HCT116 (cell line): ENCODE measurements around the gene SH3RF2.

ENCODE experiments used
- CTCF ChIP-seq, 3 experiments: fragments of 200-600 bp in 1 of 3; sonication (generic) in 1 of 3; IDR thresholded peaks in 2 of 3; conservative IDR thresholded peaks in 1 of 3; 2 replicates each; pipeline ENCODE4 v1.5.1; 2012 to 2017; ENCODE audit warnings: low read depth in 2 of 3, low read length in 2 of 3, antibody characterized with exemption in 1 of 3, borderline replicate concordance in 1 of 3, control low read depth in 1 of 3, mild to moderate bottlenecking in 1 of 3, mixed read lengths in 1 of 3, mixed run types in 1 of 3, moderate library complexity in 1 of 3; ENCODE audit not compliant: insufficient read depth in 1 of 3
- EZH2 ChIP-seq: fragments of 200-600 bp; sonication (generic); IDR thresholded peaks from 2 replicates; pipeline ENCODE4 v1.6.1; 2017; ENCODE audit warnings: antibody characterized with exemption, mixed run types
- EZH2phosphoT487 ChIP-seq: fragments of 200-600 bp; IDR thresholded peaks from 2 replicates; pipeline ENCODE4 v1.6.1; 2018; ENCODE audit warnings: antibody characterized with exemption, borderline replicate concordance
- MAX ChIP-seq: IDR thresholded peaks from 2 replicates; pipeline ENCODE4 v1.6.1; 2012
- POLR2A ChIP-seq: IDR thresholded peaks from 2 replicates; pipeline ENCODE4 v1.7.0; 2011; ENCODE audit warnings: borderline replicate concordance; ENCODE audit not compliant: insufficient read depth, insufficient read length; ENCODE audit errors: extremely low read depth
- RAD21 ChIP-seq: IDR thresholded peaks from 2 replicates; pipeline ENCODE4 v1.6.1; 2012; ENCODE audit warnings: low read depth, mild to moderate bottlenecking
- REST ChIP-seq: IDR thresholded peaks from 2 replicates; pipeline ENCODE4 v1.6.1; 2012; ENCODE audit warnings: low read depth
- SRF ChIP-seq: IDR thresholded peaks from 2 replicates; pipeline ENCODE4 v1.6.1; 2012; ENCODE audit warnings: low read depth

GRCh38 chr5:146049704-146050026 lies 113.3 kb downstream of the SH3RF2 start:
- TF ChIP-seq EZH2 (no peak), POLR2A (no peak), CTCF (IDR thresholded peaks at IDR 0.05 in 2 of 3, conservative IDR thresholded peaks at IDR 0.05 in 1 of 3; ENCODE audit: borderline replicate concordance in 1 of 3, insufficient read depth in 1 of 3, low read depth in 2 of 3, low read length in 2 of 3) (no peak), REST (no peak), MAX (no peak), SRF (no peak), EZH2phosphoT487 (no peak), RAD21 (no peak)
